Thoracic aorta (tissue), 2 donors: ENCODE measurements around the gene PUS1. TPM values are rescaled to one million over a fixed set of nuclear protein-coding genes. Genes with fewer than 3 reads are reported as not detected.

Experiments used
- ATAC-seq: fragments of 150-250 bp; one replicate; pipeline ENCODE4 v1.8.0; 2017; ENCODE audit warnings: low read depth; ENCODE audit not compliant: insufficient number of reproducible peaks, low FRiP score
- DNase-seq: peaks from one replicate; pipeline ENCODE4 v3.0.0-alpha.2; 2020; ENCODE audit warnings: low spot score
- H3K27ac ChIP-seq, 2 donors: fragments of 200-600 bp; sonication (generic); 1 replicate in 1 of 2; 2 replicates in 1 of 2; pipeline ENCODE4 v1.5.1; 2016; ENCODE audit warnings: mild to moderate bottlenecking in 2 of 2, moderate library complexity in 2 of 2
- H3K27me3 ChIP-seq: fragments of 200-600 bp; sonication (generic); replicated peaks from 2 replicates; pipeline ENCODE4 v1.6.0; 2016; ENCODE audit warnings: mild to moderate bottlenecking; ENCODE audit not compliant: insufficient read depth
- H3K36me3 ChIP-seq: fragments of 200-600 bp; sonication (generic); one replicate; pipeline ENCODE4 v1.5.1; 2016
- H3K4me1 ChIP-seq, 2 donors: fragments of 200-600 bp; sonication (generic); 1 replicate in 1 of 2; 2 replicates in 1 of 2; pipeline versions ENCODE4 v1.5.1 to v1.6.0; 2016; ENCODE audit warnings: low read depth in 2 of 2, mild to moderate bottlenecking in 1 of 2; ENCODE audit not compliant: control insufficient read depth in 1 of 2
- H3K4me3 ChIP-seq: fragments of 200-600 bp; sonication (generic); 2 replicates; pipeline ENCODE4 v1.5.1; 2016; ENCODE audit warnings: mild to moderate bottlenecking
- H3K9me3 ChIP-seq: fragments of 200-600 bp; sonication (generic); 2 replicates; pipeline ENCODE4 v1.5.1; 2016
- CTCF ChIP-seq: fragments of 200-600 bp; sonication (generic); IDR thresholded peaks from one replicate; pipeline ENCODE4 v1.5.1; 2019; ENCODE audit warnings: antibody characterized with exemption
- total RNA-seq, 2 donors: library from RNA; depleted of rRNA; stranded (reverse); fragments of >200 nt; gene quantifications; one replicate each; pipeline versions ENCODE4 v1.1.0 to v1.2.3, GENCODE V29; 2016

PUS1 gene
- total RNA-seq, 2 donors from 2014 or later: 5.8 to 31.7 TPM

- ATAC-seq (no peak), DNase-seq (no peak)
- Histone ChIP-seq H3K4me1 (peaks cover 2 to 14% of the 10 kb centered on the region in 2 donors), H3K27me3 (no peaks in the 10 kb centered on the region), H3K36me3 (peaks cover 9% of the 10 kb centered on the region), H3K4me3 (no peak overlapping the region), H3K9me3 (no peaks in the 10 kb centered on the region), H3K27ac (no peak overlapping the region)
- no peak for TF ChIP-seq CTCF
Observed at GRCh38 chr12:131927110-131928079, 1.7 kb upstream of the PUS1 start.

GRCh38 chr12:131928080-131928710 lies 881 bp upstream of the PUS1 start:
- no peak for DNase-seq
- Histone ChIP-seq H3K36me3 (peaks cover 13% of the 10 kb centered on the region), H3K9me3 (no peaks in the 10 kb centered on the region), H3K4me3 (peak overlapping the region; percentile 95), H3K27ac (peak overlapping the region; percentile 63 to 75), H3K4me1 (peaks cover 2 to 14% of the 10 kb centered on the region in 2 donors), H3K27me3 (no peaks in the 10 kb centered on the region)
- ATAC-seq: no peak
- TF ChIP-seq CTCF: no peak

- ATAC-seq: no peak
- Histone ChIP-seq H3K9me3 (no peaks in the 10 kb centered on the region), H3K27ac (no peak overlapping the region), H3K4me1 (peaks cover 2 to 14% of the 10 kb centered on the region in 2 donors), H3K4me3 (peak overlapping the region; percentile 95), H3K36me3 (peaks cover 22% of the 10 kb centered on the region), H3K27me3 (no peaks in the 10 kb centered on the region)
- no peak for DNase-seq
- TF ChIP-seq CTCF: no peak
Observed at GRCh38 chr12:131929581-131930456, 743 bp downstream of the PUS1 start.

GRCh38 chr12:131930510-131930909 lies 1.4 kb downstream of the PUS1 start:
- no peak overlapping the region for H3K27ac ChIP-seq
- H3K9me3 ChIP-seq: no peaks in the 10 kb centered on the region
- H3K4me3 ChIP-seq: peak overlapping the region; percentile 95
- no peaks in the 10 kb centered on the region for H3K27me3 ChIP-seq
- DNase-seq (no peak), ATAC-seq (no peak)
- no peak for TF ChIP-seq CTCF
- peaks cover 2 to 14% of the 10 kb centered on the region in 2 donors for H3K4me1 ChIP-seq
- H3K36me3 ChIP-seq: peaks cover 22% of the 10 kb centered on the region
